Liver (tissue), 9 donors: ENCODE measurements around the gene TMEM255B. TPM values are rescaled to one million over a fixed set of nuclear protein-coding genes. Genes with fewer than 3 reads are reported as not detected.
"Not testable (repeated sequence)": the region's sequence is repeated elsewhere in the genome, so short reads cannot be mapped to it uniquely, and the experiment has no call there.

Source experiments
- DNase-seq: peaks from one replicate; pipeline ENCODE4 v3.0.0-alpha.2; 2017; ENCODE audit warnings: low spot score
- H3K27ac ChIP-seq, 2 donors: one replicate each; pipeline ENCODE4 v1.7.0; 2013; ENCODE audit warnings: inconsistent platforms in 2 of 2, low read length in 2 of 2, control low read depth in 1 of 2, low read depth in 1 of 2, mild to moderate bottlenecking in 1 of 2
- H3K27me3 ChIP-seq, 4 donors: one replicate each; pipeline versions ENCODE4 v1.6.1 to v1.7.0; 2013; ENCODE audit warnings: low read length in 3 of 4, inconsistent platforms in 1 of 4, mild to moderate bottlenecking in 1 of 4, moderate library complexity in 1 of 4; ENCODE audit not compliant: control insufficient read depth in 4 of 4, insufficient read depth in 4 of 4
- H3K36me3 ChIP-seq, 4 donors: one replicate each; pipeline versions ENCODE4 v1.6.1 to v1.7.0; 2013; ENCODE audit warnings: low read length in 3 of 4, mild to moderate bottlenecking in 3 of 4, low read depth in 1 of 4, moderate library complexity in 1 of 4; ENCODE audit not compliant: control insufficient read depth in 4 of 4, insufficient read depth in 3 of 4
- H3K4me1 ChIP-seq, 4 donors: one replicate each; pipeline versions ENCODE4 v1.6.1 to v1.7.0; 2013; ENCODE audit warnings: low read length in 3 of 4, mild to moderate bottlenecking in 3 of 4, moderate library complexity in 1 of 4; ENCODE audit not compliant: control insufficient read depth in 4 of 4, insufficient read depth in 4 of 4
- H3K4me3 ChIP-seq, 3 donors: one replicate each; pipeline versions ENCODE4 v1.6.1 to v1.7.0; 2013; ENCODE audit warnings: low read length in 3 of 3, control low read depth in 1 of 3, low read depth in 1 of 3, mild to moderate bottlenecking in 1 of 3
- H3K9ac ChIP-seq, 2 donors: one replicate each; pipeline ENCODE4 v1.7.0; 2013; ENCODE audit warnings: low read length in 2 of 2, mild to moderate bottlenecking in 2 of 2, moderate library complexity in 2 of 2, control low read depth in 1 of 2, low read depth in 1 of 2
- H3K9me3 ChIP-seq, 4 donors: one replicate each; pipeline versions ENCODE4 v1.6.1 to v1.7.0; 2013; ENCODE audit warnings: low read length in 3 of 4; ENCODE audit not compliant: control insufficient read depth in 4 of 4
- EGR1 ChIP-seq, 2 donors: IDR thresholded peaks; 2 replicates each; pipeline ENCODE4 v1.6.1; 2016 to 2018; ENCODE audit warnings: antibody characterized with exemption in 2 of 2, low read depth in 2 of 2
- FOXA1 ChIP-seq: IDR thresholded peaks from 2 replicates; pipeline ENCODE4 v1.6.1; 2016; ENCODE audit warnings: antibody characterized with exemption
- FOXA2 ChIP-seq: IDR thresholded peaks from 2 replicates; pipeline ENCODE4 v1.6.1; 2016; ENCODE audit warnings: antibody characterized with exemption
- GABPA ChIP-seq, 2 donors: IDR thresholded peaks in 1 of 2; conservative IDR thresholded peaks in 1 of 2; 2 replicates each; pipeline ENCODE4 v1.6.1; 2016; ENCODE audit warnings: antibody characterized with exemption in 2 of 2, mild to moderate bottlenecking in 1 of 2, moderate library complexity in 1 of 2
- HNF4A ChIP-seq, 2 donors: conservative IDR thresholded peaks; 2 replicates each; pipeline ENCODE4 v1.6.1; 2016; ENCODE audit warnings: antibody characterized with exemption in 2 of 2, mild to moderate bottlenecking in 2 of 2
- HNF4G ChIP-seq: IDR thresholded peaks from 2 replicates; pipeline ENCODE4 v1.6.1; 2016; ENCODE audit warnings: antibody characterized with exemption
- JUND ChIP-seq, 2 donors: IDR thresholded peaks; 2 replicates each; pipeline ENCODE4 v1.6.1; 2016; ENCODE audit warnings: antibody characterized with exemption in 2 of 2
- MAX ChIP-seq: IDR thresholded peaks from 2 replicates; pipeline ENCODE4 v1.6.1; 2016; ENCODE audit warnings: antibody characterized with exemption
- NR2F2 ChIP-seq: IDR thresholded peaks from 2 replicates; pipeline ENCODE4 v1.6.1; 2016; ENCODE audit warnings: antibody characterized with exemption
- RAD21 ChIP-seq, 2 donors: IDR thresholded peaks; 2 replicates each; pipeline ENCODE4 v1.6.1; 2016; ENCODE audit warnings: antibody characterized with exemption in 2 of 2, mild to moderate bottlenecking in 2 of 2
- RXRA ChIP-seq, 2 donors: IDR thresholded peaks; 2 replicates each; pipeline ENCODE4 v1.6.1; 2017 to 2018; ENCODE audit warnings: antibody characterized with exemption in 2 of 2, mild to moderate bottlenecking in 1 of 2
- SP1 ChIP-seq: IDR thresholded peaks from 2 replicates; pipeline ENCODE4 v1.6.1; 2018; ENCODE audit warnings: antibody characterized with exemption, mild to moderate bottlenecking
- TAF1 ChIP-seq: conservative IDR thresholded peaks from 2 replicates; pipeline ENCODE4 v1.6.1; 2016; ENCODE audit warnings: antibody characterized with exemption, mild to moderate bottlenecking
- YY1 ChIP-seq: IDR thresholded peaks from 2 replicates; pipeline ENCODE4 v1.6.1; 2016; ENCODE audit warnings: antibody characterized with exemption, mild to moderate bottlenecking
- ZBTB33 ChIP-seq: IDR thresholded peaks from 2 replicates; pipeline ENCODE4 v1.6.1; 2016; ENCODE audit warnings: antibody characterized with exemption
- WGBS: extraction: QIAGEN DNeasy Blood & Tissue Kit; methylation state at CpG from one replicate; pipeline ENCODE4 v1.1.7; 2013; 5-methylcytosine and 5-hydroxymethylcytosine counted together
- polyA plus RNA-seq, 2 donors: library from polyadenylated mRNA; stranded (reverse) in 1 of 2; unstranded in 1 of 2; fragments of 200-250 nt in 1 of 2; fragments of >200 nt in 1 of 2; fragmentation: Nextera tagmentation in 1 of 2; extraction: Ambion mirVana in 1 of 2; gene quantifications; one replicate each; pipeline versions ENCODE4 v1.2.1 to v1.2.3, GENCODE V29; 2013 to 2015
- total RNA-seq, 2 donors: library from RNA; depleted of rRNA; stranded (reverse); fragments of >200 nt; gene quantifications; one replicate each; pipeline ENCODE4 v1.2.3, GENCODE V29; 2014
- TF ChIP-seq, protein P1 (sequence below): fragments of 150-350 bp; IDR thresholded peaks from 2 replicates; pipeline ENCODE4 v1.5.1; 2017; ENCODE audit warnings: improper control_type of control experiment, low read depth, low read length; ENCODE audit not compliant: missing input control
- TF ChIP-seq, protein P2 (sequence below): IDR thresholded peaks from 2 replicates; pipeline ENCODE4 v1.6.1; 2016; ENCODE audit warnings: antibody characterized with exemption
- donor health status: healthy.
- donor health status: healthy.
- donor health status: healthy.
- donor health status: healthy.
- donor health status: healthy.

TMEM255B gene
- total and polyA plus RNA-seq, 4 donors = 0.37 to 8.6 (median 3.5) TPM

DNA sequence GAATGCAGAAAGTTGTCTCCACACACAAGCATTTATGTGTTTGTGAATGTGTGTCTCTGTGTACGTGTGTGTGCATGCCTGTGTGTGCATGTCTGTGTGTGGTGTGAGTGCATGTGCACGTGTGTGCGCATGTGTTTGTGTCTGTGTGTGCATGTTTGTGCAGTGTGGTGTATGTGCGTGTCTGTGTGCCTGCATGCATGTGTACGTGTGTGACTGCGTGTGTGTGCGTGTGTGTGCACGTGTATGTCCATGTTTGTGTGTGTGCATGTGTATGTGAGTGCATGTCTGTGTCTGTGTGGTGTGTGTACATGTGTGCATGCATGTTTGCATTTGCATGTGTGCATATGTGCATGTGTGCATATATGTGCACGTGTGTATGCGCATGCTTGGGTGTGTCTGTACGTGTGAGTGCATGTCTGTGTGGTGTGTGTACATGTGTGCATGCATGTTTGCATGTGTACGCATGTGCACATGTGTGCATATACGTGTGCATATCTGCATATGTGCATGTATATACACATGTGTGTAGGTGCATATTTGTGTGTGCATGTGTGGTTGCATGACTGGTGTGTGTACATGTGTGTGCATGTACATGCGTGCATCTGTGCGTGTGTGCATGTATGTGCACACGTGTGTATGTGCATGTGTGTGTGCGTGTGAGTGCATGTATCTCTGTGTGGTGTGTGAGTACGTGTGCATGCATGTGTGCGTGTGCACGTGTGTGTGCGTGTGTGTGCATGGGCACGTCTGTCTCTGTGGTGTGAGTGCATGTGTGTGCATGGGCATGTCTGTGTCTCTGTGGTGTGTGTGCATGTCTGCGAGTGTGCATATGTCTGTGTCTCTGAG, 8.2 kb upstream of the TMEM255B start:
- H3K27me3 ChIP-seq = no peaks in the 10 kb centered on the region
- WGBS = 88% methylated on average over 23 of the region's 23 CpGs
- no peak for DNase-seq

GRCh38 chr13:113751491-113751890, 7.5 kb upstream of the TMEM255B start:
- Histone ChIP-seq H3K36me3 (no peaks in the 10 kb centered on the region), H3K27me3 (no peaks in the 10 kb centered on the region), H3K4me3 (no peak overlapping the region), H3K9ac (no peak overlapping the region), H3K9me3 (no peaks in the 10 kb centered on the region), H3K4me1 (no peaks in the 10 kb centered on the region), H3K27ac (no peak overlapping the region)
- 94% methylated on average over 19 of the region's 19 CpGs for WGBS
- no peak for DNase-seq
- TF ChIP-seq JUND (IDR thresholded peaks at IDR 0.05) (no peak), RXRA (IDR thresholded peaks at IDR 0.05) (no peak), RAD21 (IDR thresholded peaks at IDR 0.05) (no peak), HNF4A (conservative IDR thresholded peaks at IDR 0.05) (no peak), ZBTB33 (no peak), HNF4G (no peak), SP1 (no peak), FOXA1 (no peak), MAX (no peak), YY1 (no peak), EGR1 (IDR thresholded peaks at IDR 0.05; ENCODE audit: low read depth in 2 of 2) (no peak)

More for the DNA sequence above, 8.2 kb upstream of the TMEM255B start:
- no peaks in the 10 kb centered on the region for H3K4me1 ChIP-seq
- no peak overlapping the region for H3K4me3 ChIP-seq
- H3K36me3 ChIP-seq = no peaks in the 10 kb centered on the region
- TF ChIP-seq FOXA1 = no peak
- TF ChIP-seq EGR1 (IDR thresholded peaks at IDR 0.05; ENCODE audit: low read depth in 2 of 2) = no peak
- no peak for TF ChIP-seq ZBTB33
- no peak for TF ChIP-seq YY1
- TF ChIP-seq NR2F2 = no peak
- TF ChIP-seq, protein P1, sequence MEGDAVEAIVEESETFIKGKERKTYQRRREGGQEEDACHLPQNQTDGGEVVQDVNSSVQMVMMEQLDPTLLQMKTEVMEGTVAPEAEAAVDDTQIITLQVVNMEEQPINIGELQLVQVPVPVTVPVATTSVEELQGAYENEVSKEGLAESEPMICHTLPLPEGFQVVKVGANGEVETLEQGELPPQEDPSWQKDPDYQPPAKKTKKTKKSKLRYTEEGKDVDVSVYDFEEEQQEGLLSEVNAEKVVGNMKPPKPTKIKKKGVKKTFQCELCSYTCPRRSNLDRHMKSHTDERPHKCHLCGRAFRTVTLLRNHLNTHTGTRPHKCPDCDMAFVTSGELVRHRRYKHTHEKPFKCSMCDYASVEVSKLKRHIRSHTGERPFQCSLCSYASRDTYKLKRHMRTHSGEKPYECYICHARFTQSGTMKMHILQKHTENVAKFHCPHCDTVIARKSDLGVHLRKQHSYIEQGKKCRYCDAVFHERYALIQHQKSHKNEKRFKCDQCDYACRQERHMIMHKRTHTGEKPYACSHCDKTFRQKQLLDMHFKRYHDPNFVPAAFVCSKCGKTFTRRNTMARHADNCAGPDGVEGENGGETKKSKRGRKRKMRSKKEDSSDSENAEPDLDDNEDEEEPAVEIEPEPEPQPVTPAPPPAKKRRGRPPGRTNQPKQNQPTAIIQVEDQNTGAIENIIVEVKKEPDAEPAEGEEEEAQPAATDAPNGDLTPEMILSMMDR = no peak
- TF ChIP-seq FOXA2 = no peak
- TF ChIP-seq GABPA (IDR thresholded peaks at IDR 0.05 in 1 of 2, conservative IDR thresholded peaks at IDR 0.05 in 1 of 2) = no peak
- TF ChIP-seq, protein P2, sequence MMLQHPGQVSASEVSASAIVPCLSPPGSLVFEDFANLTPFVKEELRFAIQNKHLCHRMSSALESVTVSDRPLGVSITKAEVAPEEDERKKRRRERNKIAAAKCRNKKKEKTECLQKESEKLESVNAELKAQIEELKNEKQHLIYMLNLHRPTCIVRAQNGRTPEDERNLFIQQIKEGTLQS = no peak
- no peak for TF ChIP-seq TAF1
- TF ChIP-seq HNF4G = no peak
- TF ChIP-seq SP1 = no peak
- TF ChIP-seq RXRA (IDR thresholded peaks at IDR 0.05) = no peak
- no peak for TF ChIP-seq RAD21 (IDR thresholded peaks at IDR 0.05)
- TF ChIP-seq JUND (IDR thresholded peaks at IDR 0.05) = no peak
- H3K9me3 ChIP-seq = no peaks in the 10 kb centered on the region
- H3K27ac ChIP-seq = no peak overlapping the region
- H3K9ac ChIP-seq = no peak overlapping the region

- H3K36me3 ChIP-seq, H3K9me3 ChIP-seq, DNase-seq, H3K9ac ChIP-seq, H3K27ac ChIP-seq, H3K4me3 ChIP-seq, H3K4me1 ChIP-seq, H3K27me3 ChIP-seq: not testable (repeated sequence)
- 95% methylated on average over 55 of the region's 78 CpGs for WGBS
These were observed 6.6 kb upstream of the TMEM255B start for GRCh38 chr13:113752211-113752986.
